AG09319 (cell line): ENCODE results near the gene ERC2.

ENCODE experiments used
- DNase-seq: peaks from one replicate; pipeline ENCODE4 v3.0.0-alpha.2; 2010; ENCODE audit warnings: low read depth; ENCODE audit errors: extremely low read depth
- TF ChIP-seq, protein P1 (sequence below): IDR thresholded peaks from 2 replicates; pipeline ENCODE4 v1.5.1; 2011; ENCODE audit warnings: low read depth, mild to moderate bottlenecking, inconsistent platforms, low read length, moderate library complexity

Gene ERC2

DNA sequence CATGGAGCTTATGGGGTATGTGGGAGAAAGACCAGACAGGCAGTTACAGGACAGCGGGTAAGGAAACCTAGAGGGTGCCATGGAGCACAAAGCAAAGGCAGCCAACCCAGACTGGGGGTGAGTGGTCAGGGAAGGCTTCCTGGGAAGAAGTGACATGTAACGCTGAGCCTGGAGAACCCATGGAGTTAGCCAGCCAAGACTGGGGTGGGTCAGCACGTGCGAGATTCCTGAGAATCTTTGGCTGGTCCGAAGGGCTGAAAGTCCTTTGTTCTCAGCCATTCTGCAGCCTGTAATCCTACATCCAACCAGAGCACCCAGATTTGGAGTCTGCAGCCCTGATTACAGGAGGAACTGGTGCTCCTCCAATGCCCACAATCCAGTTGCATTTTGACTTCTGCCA lies 861.1 kb downstream of the ERC2 start:
- TF ChIP-seq, protein P1, sequence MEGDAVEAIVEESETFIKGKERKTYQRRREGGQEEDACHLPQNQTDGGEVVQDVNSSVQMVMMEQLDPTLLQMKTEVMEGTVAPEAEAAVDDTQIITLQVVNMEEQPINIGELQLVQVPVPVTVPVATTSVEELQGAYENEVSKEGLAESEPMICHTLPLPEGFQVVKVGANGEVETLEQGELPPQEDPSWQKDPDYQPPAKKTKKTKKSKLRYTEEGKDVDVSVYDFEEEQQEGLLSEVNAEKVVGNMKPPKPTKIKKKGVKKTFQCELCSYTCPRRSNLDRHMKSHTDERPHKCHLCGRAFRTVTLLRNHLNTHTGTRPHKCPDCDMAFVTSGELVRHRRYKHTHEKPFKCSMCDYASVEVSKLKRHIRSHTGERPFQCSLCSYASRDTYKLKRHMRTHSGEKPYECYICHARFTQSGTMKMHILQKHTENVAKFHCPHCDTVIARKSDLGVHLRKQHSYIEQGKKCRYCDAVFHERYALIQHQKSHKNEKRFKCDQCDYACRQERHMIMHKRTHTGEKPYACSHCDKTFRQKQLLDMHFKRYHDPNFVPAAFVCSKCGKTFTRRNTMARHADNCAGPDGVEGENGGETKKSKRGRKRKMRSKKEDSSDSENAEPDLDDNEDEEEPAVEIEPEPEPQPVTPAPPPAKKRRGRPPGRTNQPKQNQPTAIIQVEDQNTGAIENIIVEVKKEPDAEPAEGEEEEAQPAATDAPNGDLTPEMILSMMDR, result no peak
- DNase-seq, result no peak

DNA sequence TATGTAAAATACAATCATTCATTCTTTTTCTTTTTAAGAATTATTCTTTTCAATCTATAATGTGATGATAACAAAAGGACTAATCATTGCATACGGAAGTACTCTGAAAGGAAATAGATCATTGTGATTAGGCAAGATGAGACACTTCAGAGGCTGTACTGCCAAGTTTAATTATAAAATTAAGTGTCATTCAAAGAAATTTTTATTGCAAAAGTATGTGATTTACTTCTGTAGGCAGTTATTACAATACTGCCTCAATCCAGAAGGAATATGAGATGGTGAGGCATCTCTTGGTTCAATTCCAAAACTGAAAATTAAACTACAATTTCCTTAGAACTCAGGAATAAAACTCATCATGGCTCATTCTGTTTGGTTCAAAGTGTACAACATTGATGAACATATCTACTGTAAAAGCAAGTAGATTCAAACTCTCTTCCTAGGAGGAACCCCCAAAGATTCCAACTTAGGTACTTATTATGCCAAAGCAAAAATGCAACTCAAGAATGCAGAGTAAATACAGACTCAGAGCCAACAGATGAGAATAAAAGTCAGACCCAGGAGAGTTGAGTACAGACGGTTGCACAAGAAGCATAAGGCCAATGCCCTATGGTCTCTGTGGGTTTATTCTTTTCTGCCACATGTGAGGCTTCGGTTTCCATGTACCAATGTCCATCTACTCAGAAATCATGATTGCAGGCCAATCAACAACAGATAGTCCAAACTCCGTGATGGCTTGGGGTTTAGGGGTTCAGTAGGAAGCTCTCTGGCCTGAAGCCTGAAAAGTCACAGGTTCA lies 862.6 kb downstream of the ERC2 start:
- TF ChIP-seq, protein P1, result no peak
- DNase-seq, result no peak

GRCh38 chr3:55604846-55605245 lies 863.4 kb downstream of the ERC2 start:
- no peak for DNase-seq
- TF ChIP-seq, protein P1, result no peak

DNA sequence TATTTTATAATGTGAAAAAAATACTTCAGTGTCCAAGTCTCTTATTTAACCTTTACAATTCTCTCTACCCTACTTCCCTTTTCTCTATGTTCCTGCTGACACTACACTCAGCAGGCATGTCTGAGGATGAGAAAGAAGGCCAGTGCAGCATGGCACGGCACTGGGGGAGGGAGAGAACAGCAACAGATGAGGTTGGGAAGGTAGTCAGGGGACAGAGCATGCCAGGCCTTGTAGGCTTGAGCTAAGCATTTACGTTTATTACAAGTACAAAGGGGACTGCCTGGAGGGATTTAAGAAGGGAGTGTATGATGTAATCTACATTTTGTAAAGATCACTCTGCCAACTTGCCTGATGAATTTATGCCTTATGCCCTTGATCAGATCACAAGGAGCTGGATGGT lies 863.9 kb downstream of the ERC2 start:
- TF ChIP-seq, protein P1, result no peak
- DNase-seq, result no peak

- TF ChIP-seq, protein P1, result no peak
- no peak for DNase-seq
Measured at GRCh38 chr3:55601366-55602080, 866.7 kb downstream of the ERC2 start.

- TF ChIP-seq, protein P1, result no peak
- DNase-seq, result no peak
Measured at GRCh38 chr3:55598224-55598623, 870.0 kb downstream of the ERC2 start.

GRCh38 chr3:55597641-55598040 lies 870.6 kb downstream of the ERC2 start:
- TF ChIP-seq, protein P1, result no peak
- no peak for DNase-seq
